Osteocyte (in vitro differentiated cells): ENCODE results near the gene FMN2. TPM values are rescaled to one million over a fixed set of nuclear protein-coding genes. Genes with fewer than 3 reads are reported as not detected.

Experiments
- DNase-seq: peaks from one replicate; pipeline ENCODE4 v3.0.0; 2021; ENCODE audit warnings: mixed read lengths; ENCODE audit not compliant: unreplicated experiment; ENCODE audit errors: extremely low spot score
- H3K27ac Mint-ChIP-seq: one replicate; pipeline ENCODE4 v1.8.0; 2021; ENCODE audit warnings: mild to moderate bottlenecking, mixed read lengths; ENCODE audit not compliant: unreplicated experiment
- H3K27me3 Mint-ChIP-seq: one replicate; pipeline ENCODE4 v1.8.0; 2021; ENCODE audit warnings: mixed read lengths; ENCODE audit not compliant: unreplicated experiment
- H3K36me3 Mint-ChIP-seq: one replicate; pipeline ENCODE4 v1.8.0; 2021; ENCODE audit warnings: mixed read lengths; ENCODE audit not compliant: unreplicated experiment
- H3K4me1 Mint-ChIP-seq: one replicate; pipeline ENCODE4 v1.8.0; 2021; ENCODE audit warnings: mixed read lengths; ENCODE audit not compliant: unreplicated experiment
- H3K4me3 Mint-ChIP-seq: one replicate; pipeline ENCODE4 v1.8.0; 2021; ENCODE audit warnings: mild to moderate bottlenecking, moderate library complexity, mixed read lengths; ENCODE audit not compliant: unreplicated experiment
- H3K9me3 Mint-ChIP-seq: one replicate; pipeline ENCODE4 v1.8.0; 2021; ENCODE audit warnings: mixed read lengths; ENCODE audit not compliant: unreplicated experiment
- total RNA-seq: library from RNA; stranded (reverse); gene quantifications from 2 replicates; pipeline ENCODE4 v1.2.1, GENCODE V29; 2021
- TF ChIP-seq, protein P1 (sequence below): fragments of 200-600 bp; sonication (generic); IDR thresholded peaks from 2 replicates; pipeline ENCODE4 v1.5.0; 2021; ENCODE audit warnings: antibody characterized with exemption, mild to moderate bottlenecking, moderate library complexity

Gene FMN2
- total RNA-seq, 1 donor from 2014 or later, result 8.6 TPM

DNA sequence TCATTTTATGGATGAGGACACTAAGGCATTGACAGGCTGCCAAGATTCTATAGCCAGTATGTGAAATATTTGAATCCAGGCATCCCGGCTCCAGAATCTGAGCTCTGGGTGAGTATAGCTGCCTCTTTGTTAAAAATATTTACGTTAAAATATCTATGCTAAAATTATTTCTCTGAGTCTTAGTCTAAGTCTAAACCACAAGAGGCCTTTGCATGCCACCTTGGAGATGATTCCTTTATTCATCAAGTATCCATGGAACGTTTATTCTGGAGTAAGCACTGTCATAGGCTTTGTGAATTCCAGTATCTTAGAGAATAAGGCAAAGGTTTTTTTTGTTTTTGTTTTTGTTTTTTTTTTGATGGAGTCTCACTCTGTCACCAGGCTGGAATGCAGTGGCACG, 403.9 kb downstream of the FMN2 start:
- Mint-ChIP-seq H3K4me1 (peaks cover 17% of the 10 kb centered on the region), H3K9me3 (no peaks in the 10 kb centered on the region), H3K27me3 (no peaks in the 10 kb centered on the region), H3K27ac (no peak overlapping the region), H3K4me3 (no peak overlapping the region), H3K36me3 (no peaks in the 10 kb centered on the region)
- no peak for DNase-seq
- TF ChIP-seq, protein P1, sequence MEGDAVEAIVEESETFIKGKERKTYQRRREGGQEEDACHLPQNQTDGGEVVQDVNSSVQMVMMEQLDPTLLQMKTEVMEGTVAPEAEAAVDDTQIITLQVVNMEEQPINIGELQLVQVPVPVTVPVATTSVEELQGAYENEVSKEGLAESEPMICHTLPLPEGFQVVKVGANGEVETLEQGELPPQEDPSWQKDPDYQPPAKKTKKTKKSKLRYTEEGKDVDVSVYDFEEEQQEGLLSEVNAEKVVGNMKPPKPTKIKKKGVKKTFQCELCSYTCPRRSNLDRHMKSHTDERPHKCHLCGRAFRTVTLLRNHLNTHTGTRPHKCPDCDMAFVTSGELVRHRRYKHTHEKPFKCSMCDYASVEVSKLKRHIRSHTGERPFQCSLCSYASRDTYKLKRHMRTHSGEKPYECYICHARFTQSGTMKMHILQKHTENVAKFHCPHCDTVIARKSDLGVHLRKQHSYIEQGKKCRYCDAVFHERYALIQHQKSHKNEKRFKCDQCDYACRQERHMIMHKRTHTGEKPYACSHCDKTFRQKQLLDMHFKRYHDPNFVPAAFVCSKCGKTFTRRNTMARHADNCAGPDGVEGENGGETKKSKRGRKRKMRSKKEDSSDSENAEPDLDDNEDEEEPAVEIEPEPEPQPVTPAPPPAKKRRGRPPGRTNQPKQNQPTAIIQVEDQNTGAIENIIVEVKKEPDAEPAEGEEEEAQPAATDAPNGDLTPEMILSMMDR, result no peak

DNA sequence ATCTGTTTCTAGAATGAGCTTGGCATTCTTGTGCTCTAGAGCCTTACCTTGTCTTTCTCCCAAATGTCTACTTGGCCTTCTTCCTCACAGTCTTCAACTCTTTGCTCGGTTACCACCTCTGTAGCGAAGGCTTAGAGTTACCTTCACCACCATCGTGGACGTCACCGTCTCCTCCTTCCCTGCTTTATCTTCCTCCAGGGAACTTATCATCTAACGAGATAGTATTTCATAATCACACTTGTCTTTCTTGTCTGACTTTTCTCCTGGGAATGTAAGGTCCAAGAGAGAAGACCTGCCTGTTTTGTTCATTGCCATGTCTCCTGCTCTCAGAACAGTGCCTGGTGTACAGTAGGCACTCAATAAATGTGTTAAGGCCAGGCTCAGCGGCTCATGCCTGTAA, 404.7 kb downstream of the FMN2 start:
- TF ChIP-seq, protein P1, result no peak
- Mint-ChIP-seq H3K4me3 (no peak overlapping the region), H3K27ac (no peak overlapping the region)

DNA sequence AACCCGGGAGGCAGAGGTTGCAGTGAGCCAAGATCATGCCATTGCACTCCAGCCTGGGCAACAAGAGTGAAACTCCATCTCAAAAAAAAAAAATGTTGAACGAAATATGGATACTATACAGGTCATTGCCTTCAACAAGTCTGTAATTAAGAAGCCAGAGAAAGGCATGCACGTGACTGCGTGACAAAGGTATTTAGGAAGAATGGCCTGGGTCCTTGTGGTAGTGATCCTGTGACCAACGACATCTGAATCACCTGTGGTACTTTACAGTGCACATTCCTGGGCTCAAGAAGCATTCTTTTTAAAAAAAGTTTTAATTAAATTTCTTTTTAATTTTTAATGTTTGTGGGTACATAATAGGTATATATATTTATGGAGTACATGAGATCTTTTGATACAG, 405.3 kb downstream of the FMN2 start:
- Mint-ChIP-seq H3K9me3 (no peaks in the 10 kb centered on the region), H3K4me3 (no peak overlapping the region), H3K36me3 (no peaks in the 10 kb centered on the region), H3K27ac (no peak overlapping the region), H3K27me3 (no peaks in the 10 kb centered on the region), H3K4me1 (peaks cover 7% of the 10 kb centered on the region)
- TF ChIP-seq, protein P1, result no peak
- DNase-seq, result no peak

More for the DNA sequence above, 404.7 kb downstream of the FMN2 start:
- Mint-ChIP-seq H3K27me3 (no peaks in the 10 kb centered on the region), H3K36me3 (no peaks in the 10 kb centered on the region), H3K4me1 (peaks cover 13% of the 10 kb centered on the region), H3K9me3 (no peaks in the 10 kb centered on the region)
- no peak for DNase-seq

DNA sequence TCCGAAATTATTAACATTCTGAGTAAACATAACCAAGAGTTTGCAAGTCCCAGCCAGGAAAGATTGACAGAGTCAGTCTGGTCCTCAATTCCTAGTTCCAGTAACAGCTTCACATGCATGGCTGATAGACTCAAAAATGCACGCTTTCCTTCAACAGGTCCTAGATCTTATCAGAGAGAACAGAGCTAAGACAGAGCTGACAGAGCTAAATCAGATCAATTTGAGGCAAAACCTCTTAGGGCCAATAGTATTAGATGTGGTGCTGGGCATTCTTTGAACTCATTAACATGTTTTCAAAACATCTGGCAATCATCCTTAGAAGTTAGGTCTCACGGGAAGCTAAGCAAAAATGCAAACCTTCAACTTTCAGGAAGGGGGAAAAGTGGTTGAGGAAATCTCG, 406.2 kb downstream of the FMN2 start:
- TF ChIP-seq, protein P1, result no peak
- H3K9me3 Mint-ChIP-seq, result no peaks in the 10 kb centered on the region
- H3K4me1 Mint-ChIP-seq, result peaks cover 7% of the 10 kb centered on the region
- H3K4me3 Mint-ChIP-seq, result no peak overlapping the region
- no peaks in the 10 kb centered on the region for H3K27me3 Mint-ChIP-seq
- no peak for DNase-seq
- no peak overlapping the region for H3K27ac Mint-ChIP-seq
- no peaks in the 10 kb centered on the region for H3K36me3 Mint-ChIP-seq

DNA sequence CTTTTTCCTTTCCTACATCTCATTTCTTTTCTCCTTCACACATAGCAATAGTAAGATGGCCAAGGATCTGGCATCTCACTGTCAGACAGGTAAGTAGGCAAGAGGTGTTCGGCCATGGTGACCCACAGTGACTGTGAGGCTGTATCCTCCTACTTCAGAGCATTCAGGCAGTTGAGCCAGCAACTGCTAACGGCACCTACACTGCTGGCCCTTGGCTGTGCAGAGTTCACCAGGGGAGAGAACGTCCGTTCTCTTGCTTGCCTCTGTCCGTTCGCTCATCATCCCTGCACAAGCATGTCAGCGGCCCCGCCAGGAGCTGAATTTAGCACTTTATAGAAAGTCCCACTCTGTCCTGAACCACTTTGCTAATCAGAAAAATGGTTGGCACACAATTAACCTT, 406.7 kb downstream of the FMN2 start:
- Mint-ChIP-seq H3K36me3 (no peaks in the 10 kb centered on the region), H3K27me3 (no peaks in the 10 kb centered on the region), H3K9me3 (no peaks in the 10 kb centered on the region), H3K4me3 (no peak overlapping the region), H3K27ac (no peak overlapping the region), H3K4me1 (peaks cover 3% of the 10 kb centered on the region)
- DNase-seq, result no peak
- TF ChIP-seq, protein P1, result no peak
